D721Med (cell line): ENCODE data around the gene GPR157.

Experiments
- DNase-seq: peaks from one replicate; pipeline ENCODE4 v3.0.0; 2011; ENCODE audit warnings: low spot score; ENCODE audit not compliant: insufficient read length
- FAIRE-seq: peaks from 2 replicates; lab custom pipeline; 2011; peaks lifted over from hg19 to GRCh38; lab: Jason Lieb, UNC
- TF ChIP-seq, protein P1 (sequence below): IDR thresholded peaks from 2 replicates; pipeline ENCODE4 v1.5.1; 2012; ENCODE audit warnings: mild to moderate bottlenecking, control low read depth; ENCODE audit not compliant: insufficient read depth; ENCODE audit errors: missing control alignments

The GPR157 gene

DNA sequence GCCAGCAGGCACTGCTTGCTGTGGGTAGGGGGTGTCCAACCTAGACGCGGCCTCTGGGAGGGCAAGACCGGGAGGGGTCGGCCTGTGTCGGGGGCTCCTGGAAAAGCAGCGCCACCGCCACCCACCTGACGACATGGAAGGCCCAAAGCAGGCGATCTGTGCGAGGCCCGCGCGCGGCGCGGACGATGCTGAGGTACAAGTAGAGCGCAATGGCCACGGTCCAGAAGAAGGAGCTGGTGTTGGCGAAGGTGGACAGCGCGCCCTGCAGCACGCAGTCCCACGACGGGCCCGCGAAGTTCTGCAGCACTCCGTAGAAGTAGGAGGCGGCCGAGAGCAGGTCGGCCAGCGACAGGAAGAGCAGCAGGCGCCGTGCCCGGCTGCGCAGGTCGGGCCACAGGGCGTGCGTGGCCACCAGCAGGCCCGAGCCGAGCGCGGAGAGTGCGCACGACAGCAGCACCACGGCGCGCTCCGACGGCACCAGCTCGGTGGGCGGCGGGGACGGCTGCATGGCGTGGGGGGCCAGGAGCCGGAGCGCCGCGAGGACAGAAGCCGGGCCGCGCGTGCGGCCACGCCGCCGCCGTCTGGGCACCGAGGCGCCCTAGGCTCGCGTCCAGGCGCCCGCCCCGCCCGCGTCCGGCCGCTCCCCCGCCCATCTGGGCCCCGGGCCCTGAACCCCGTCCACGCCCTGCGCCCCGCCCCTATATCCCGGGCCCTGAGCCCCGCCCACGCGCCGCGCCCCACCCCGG lies at the start of gene GPR157:
Gene GPR157, minus strand, starts transcription at position 583 of the 746 bp plus-strand sequence. Its CDS starts 75 bp downstream, at position 508.
- DNase-seq (no peak), FAIRE-seq (no peak)
- TF ChIP-seq, protein P1, sequence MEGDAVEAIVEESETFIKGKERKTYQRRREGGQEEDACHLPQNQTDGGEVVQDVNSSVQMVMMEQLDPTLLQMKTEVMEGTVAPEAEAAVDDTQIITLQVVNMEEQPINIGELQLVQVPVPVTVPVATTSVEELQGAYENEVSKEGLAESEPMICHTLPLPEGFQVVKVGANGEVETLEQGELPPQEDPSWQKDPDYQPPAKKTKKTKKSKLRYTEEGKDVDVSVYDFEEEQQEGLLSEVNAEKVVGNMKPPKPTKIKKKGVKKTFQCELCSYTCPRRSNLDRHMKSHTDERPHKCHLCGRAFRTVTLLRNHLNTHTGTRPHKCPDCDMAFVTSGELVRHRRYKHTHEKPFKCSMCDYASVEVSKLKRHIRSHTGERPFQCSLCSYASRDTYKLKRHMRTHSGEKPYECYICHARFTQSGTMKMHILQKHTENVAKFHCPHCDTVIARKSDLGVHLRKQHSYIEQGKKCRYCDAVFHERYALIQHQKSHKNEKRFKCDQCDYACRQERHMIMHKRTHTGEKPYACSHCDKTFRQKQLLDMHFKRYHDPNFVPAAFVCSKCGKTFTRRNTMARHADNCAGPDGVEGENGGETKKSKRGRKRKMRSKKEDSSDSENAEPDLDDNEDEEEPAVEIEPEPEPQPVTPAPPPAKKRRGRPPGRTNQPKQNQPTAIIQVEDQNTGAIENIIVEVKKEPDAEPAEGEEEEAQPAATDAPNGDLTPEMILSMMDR, result no peak

DNA sequence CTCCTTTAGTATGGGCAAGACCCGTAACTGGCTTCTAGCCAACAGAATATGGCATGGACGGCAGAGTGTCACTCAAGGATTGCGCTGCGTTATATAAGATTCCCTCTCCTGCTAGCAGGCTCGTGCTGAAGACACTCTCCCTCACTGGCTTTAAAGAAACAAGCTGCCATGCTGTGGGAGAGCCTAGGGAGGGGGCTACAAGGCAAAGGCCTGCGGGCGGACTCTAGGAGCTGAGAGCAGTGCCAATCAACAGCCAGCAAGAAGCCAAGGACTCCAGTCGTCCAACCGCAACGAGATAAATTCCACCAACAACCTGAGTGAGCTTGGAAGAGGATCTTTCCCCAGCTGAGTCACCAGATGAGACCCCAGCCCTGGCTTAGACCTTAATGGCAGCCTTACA lies 45.9 kb upstream of the GPR157 start:
- DNase-seq (no peak), FAIRE-seq (no peak)
- TF ChIP-seq, protein P1, result no peak

- TF ChIP-seq, protein P1, result no peak
- DNase-seq, result no peak
- FAIRE-seq, result no peak
These were observed 45.3 kb upstream of the GPR157 start for GRCh38 chr1:9174243-9174642.

- DNase-seq (no peak), FAIRE-seq (no peak)
- TF ChIP-seq, protein P1, result no peak
These were observed 40.8 kb upstream of the GPR157 start for GRCh38 chr1:9169601-9170137.

- DNase-seq (no peak), FAIRE-seq (no peak)
- TF ChIP-seq, protein P1, result no peak
These were observed 38.7 kb upstream of the GPR157 start for GRCh38 chr1:9167638-9168037.

DNA sequence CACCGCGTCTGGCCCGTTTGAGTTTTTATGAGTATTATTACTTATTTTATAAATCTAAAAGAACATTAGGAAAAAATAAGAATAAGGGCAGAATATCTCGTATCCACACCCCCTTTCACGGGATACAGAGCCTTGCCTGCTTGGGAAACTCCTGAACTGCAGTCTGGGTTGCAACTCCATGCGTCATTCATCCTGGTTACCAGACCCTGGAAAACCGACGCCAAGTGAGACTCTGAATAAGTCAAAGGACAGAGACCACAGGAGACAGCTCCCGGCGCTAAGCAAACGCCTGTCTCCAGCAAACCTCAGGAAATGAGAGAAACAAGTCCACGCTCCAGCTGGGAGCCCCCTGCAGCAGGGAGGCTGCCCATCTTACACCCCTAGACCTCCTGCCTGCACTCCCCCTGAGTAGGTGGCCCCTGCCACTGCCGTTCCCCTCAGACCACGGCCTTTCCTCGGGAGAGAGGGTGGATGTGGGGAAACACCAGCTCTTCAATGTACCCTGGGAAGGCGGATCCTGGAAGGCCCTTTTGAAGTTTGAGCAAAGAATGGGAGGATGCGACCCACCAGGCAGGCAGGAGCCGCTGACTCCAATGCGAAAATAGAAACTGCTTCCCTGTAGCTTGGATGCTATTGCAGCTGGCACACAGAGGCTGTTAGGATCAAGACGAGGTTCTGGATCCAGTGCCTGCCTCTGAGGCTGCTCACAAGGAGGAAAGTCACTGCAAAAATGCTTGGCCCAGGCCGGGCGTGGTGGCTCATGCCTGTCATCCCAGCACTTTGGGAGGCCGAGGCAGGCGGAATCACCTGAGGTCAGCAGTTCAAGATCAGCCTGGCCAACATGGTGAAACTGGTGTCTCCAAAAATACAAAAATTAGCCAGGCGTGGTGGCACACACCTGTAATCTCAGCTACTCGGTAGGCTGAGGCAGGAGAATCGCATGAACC lies 37.7 kb upstream of the GPR157 start:
- DNase-seq (no peak), FAIRE-seq (no peak)
- TF ChIP-seq, protein P1, result no peak
